ENCODE results near the gene HSH2D. TPM values are rescaled to one million over a fixed set of nuclear protein-coding genes. Genes with fewer than 3 reads are reported as not detected.

The HSH2D gene
- total RNA-seq, 1 donor, result not detected

GRCh38 chr19:16191216-16191908, 47.9 kb downstream of the HSH2D start:
- DNase-seq (ENCODE audit: low read depth), result no peak
- TF ChIP-seq CTCF (IDR thresholded peaks at IDR 0.05; ENCODE audit: insufficient read depth, low read length), result no peak
- no peak overlapping the region for H3K4me3 ChIP-seq (ENCODE audit: low read depth, low read length)

GRCh38 chr19:16193466-16193865, 50.0 kb downstream of the HSH2D start:
- TF ChIP-seq CTCF (IDR thresholded peaks at IDR 0.05; ENCODE audit: insufficient read depth, low read length), result no peak
- H3K4me3 ChIP-seq (ENCODE audit: low read depth, low read length), result no peak overlapping the region
- DNase-seq (ENCODE audit: low read depth), result no peak

GRCh38 chr19:16197188-16197621, 53.7 kb downstream of the HSH2D start:
- no peak for TF ChIP-seq CTCF (IDR thresholded peaks at IDR 0.05; ENCODE audit: insufficient read depth, low read length)
- DNase-seq (ENCODE audit: low read depth), result peak; percentile 94
- peak overlapping the region; percentile 97 for H3K4me3 ChIP-seq (ENCODE audit: low read depth, low read length)

- no peak for TF ChIP-seq CTCF (IDR thresholded peaks at IDR 0.05; ENCODE audit: insufficient read depth, low read length)
- H3K4me3 ChIP-seq (ENCODE audit: low read depth, low read length), result peak within 1 kb of the TSS; percentile 97
- DNase-seq (ENCODE audit: low read depth), result peak; percentile 98
Measured at GRCh38 chr19:16197622-16198369, 54.3 kb downstream of the HSH2D start, which contains the start of gene AP1M1. Gene AP1M1, plus strand, starts transcription at chr19:16197911. Its CDS starts 116 bp downstream, at chr19:16198027.

GRCh38 chr19:16198370-16198651, 54.8 kb downstream of the HSH2D start:
- peak overlapping the region; percentile 97 for H3K4me3 ChIP-seq (ENCODE audit: low read depth, low read length)
- no peak for TF ChIP-seq CTCF (IDR thresholded peaks at IDR 0.05; ENCODE audit: insufficient read depth, low read length)
- DNase-seq (ENCODE audit: low read depth), result no peak

GRCh38 chr19:16199275-16199932, 55.9 kb downstream of the HSH2D start:
- TF ChIP-seq CTCF (IDR thresholded peaks at IDR 0.05; ENCODE audit: insufficient read depth, low read length), result no peak
- DNase-seq (ENCODE audit: low read depth), result no peak
- H3K4me3 ChIP-seq (ENCODE audit: low read depth, low read length), result peak overlapping the region; percentile 97

Measured in fibroblast of the aortic adventitia (primary cell).